HG02870 (cell line): Measurements from ENCODE around the gene CLIP1.
"Not testable (repeated sequence)": the region's sequence is repeated elsewhere in the genome, so short reads cannot be mapped to it uniquely, and the experiment has no call there.

Source experiments
- ATAC-seq: cut with Tn5 transposase; IDR thresholded peaks from one replicate; pipeline ENCODE4 v1.9.1; 2021; ENCODE audit warnings: mild to moderate bottlenecking, moderate library complexity; ENCODE audit not compliant: unreplicated experiment

The CLIP1 gene

DNA sequence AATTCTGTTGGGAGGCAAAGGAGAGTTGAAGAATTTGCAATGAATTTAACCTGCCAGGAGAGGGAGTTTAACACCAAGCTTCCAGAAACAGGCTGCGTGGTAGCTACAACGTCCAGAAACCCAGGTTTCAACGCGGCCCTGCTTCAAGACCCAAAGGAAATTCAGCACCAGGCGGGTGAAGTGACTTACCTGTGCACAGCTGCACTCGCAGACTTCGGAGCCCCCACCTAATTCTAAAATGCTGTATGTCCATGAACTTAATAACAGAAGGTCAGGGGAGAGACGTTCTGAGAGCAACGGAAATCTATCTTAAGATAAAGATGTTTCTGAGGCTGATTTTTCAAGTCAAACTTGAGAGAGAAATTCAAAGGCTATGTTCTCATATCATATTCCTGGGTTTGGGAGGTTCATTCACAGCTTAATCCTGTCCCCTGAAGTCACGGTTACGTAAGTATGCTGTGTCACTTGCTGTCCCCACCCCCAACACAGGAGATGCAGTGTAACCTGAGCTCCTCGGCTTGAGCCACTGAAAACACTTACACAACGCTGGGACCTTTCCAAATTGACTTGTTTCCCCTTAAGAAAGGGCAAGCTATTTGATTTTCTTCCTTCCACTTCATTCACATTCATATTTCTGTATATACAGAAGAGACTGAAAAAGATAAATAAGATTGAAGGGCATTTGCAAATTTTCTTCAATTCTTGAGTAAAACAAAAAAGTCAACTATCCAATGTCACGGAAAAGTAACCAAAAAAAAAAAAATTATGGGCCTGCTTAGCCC, 22.7 kb downstream of the CLIP1 start:
- no peak for ATAC-seq

DNA sequence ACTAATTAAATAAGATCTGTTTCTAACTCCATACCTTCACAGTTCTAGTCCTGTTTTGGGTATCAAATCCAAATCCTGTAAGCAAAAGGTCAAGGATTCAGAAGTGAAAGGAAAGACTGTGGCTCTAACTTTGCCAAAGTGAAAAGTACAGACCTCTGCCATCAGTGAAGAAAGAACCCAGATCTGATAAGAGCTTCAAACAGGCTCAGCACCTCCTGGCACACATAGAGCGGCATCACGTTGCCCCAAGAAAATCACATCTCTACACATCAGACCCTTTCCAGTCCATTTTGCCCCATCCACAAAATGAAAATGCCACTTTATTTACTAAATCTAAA, 23.2 kb downstream of the CLIP1 start:
- no peak for ATAC-seq

DNA sequence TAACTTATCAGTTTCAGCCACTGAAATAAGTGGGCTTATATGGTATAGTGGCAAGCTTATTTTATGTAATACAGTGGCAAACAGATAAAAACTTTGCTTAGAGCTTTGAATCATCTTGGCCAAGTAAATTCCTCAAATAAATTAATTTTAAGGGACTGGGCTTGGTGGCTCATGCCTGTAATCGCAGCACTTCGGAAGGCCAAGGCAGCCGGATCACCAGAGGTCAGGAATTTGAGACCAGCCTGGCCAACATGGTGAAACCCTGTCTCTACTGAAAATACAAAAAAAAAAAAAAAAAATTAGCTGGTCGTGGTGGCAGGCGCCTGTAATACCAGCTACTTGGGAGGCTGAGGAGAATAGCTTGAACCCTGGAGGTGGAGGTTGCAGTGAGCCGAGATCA, 24.5 kb downstream of the CLIP1 start:
- not testable (repeated sequence) for ATAC-seq

DNA sequence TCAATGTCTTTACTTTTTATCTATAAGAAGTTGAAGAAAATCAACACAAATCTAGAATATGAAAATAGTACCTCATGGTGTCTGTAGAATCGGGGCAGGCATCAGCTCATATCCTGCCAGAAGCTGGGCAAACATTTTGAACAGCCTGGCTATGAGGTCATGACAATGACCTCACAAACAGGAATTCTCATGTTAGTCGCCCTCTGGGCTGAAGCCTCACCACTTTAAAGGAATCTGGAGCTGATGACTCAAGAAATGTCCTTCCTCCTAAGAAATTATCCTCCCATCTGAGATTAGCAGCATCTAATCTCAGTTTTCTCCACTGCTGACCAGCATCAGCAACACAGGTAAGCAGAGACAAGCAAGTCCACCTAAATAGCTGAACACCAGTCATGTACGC, 27.1 kb downstream of the CLIP1 start:
- ATAC-seq, result no peak

DNA sequence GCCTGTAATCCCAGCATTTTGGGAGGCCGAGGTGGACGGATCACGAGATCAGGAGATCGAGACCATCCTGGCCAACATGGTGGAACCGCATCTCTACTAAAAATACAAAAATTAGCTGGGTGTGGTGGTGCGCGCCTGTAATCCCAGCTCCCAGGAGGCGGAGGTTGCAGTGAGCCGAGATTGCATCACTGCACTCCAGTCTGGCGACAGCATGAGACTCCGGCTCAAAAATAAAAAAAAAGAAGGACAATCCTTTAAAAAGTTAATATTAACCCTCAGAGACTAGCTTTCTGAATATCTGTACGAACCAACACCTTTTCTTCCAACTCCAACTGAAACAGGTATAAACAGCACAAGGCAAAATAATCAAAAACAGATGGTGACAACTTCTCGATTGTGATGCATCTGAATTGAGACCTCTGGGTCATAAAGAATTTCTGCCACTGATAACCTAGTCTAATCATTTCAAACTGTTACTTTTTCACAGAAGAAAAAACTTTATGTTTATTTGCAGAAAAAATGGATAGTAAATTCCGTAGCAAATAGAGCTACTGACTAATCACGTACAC, 27.8 kb downstream of the CLIP1 start:
- ATAC-seq, result no peak

DNA sequence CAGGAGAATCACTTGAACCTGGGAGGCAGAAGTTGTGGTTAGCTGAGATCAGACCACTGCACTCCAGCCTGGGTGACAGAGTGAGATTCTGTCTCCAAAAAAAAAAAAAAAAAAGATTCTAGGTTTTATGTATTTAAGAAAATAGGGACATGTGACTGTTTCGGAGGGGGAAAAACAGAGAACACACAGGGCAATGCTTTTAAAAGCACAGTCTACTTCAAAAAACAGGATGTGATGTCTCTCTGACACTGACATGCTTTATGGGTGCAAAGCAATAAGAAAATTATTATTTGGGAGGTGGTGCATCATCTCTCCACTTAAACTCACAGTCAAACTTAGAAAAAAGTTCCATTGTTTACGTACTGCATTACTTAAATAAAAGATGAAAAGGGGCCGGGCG, 28.7 kb downstream of the CLIP1 start:
- ATAC-seq, result no peak

DNA sequence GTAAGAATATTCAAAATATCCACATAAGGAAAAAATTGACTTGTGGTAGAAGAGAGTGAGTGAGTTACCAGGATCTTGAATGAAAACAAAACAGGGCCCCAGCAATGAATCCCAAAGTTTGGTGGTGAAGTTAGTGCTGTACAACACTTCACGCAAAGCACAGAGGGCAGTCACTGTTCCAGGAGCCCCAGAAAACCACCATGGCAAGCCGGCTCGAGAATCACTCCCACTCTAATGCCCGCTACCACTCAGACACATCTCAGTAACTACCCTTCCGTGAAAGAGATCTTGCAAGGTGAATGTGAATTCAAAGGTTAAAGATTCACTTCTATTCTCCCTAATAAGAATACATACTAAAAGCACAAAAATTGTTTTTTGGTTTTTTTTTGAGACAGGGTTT, 30.1 kb downstream of the CLIP1 start:
- no peak for ATAC-seq

DNA sequence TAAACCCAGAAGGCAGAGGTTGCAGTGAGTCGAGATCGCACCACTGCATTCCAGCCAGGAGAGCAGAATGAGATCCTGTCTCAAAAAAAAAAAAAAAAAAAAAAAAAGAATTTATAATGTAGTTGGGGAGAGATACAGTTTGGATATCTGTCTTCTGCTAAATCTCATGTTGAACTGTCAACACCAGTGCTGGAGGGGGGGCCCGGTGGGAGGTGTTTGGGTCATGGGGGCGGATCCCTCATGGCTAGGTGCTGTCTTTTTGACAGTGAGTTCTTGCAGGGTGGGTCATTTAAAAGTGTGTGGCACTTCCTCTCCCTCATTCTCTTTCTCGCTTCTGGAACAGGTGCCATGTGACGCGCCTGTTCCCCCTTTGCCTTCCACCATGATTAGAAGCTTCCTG, 32.8 kb downstream of the CLIP1 start:
- no peak for ATAC-seq

DNA sequence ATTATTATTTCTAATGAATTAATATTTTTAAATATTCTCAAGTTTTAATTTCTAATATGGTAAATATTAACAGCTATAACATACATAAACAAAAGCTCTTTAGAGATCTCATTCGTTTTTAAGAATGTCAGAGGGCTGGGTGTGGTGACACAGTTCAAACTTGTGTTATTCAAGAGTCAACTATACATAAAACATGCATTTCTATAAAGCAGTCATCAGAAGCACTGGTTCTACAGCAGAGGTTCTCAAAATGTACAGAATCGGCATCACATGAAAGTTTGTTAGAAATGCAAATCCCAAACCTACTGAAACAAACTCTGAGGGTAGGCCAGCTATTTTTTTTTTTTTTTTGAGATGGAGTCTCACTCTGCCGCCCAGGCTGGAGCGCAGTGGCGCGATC, 34.6 kb downstream of the CLIP1 start:
- no peak for ATAC-seq

DNA sequence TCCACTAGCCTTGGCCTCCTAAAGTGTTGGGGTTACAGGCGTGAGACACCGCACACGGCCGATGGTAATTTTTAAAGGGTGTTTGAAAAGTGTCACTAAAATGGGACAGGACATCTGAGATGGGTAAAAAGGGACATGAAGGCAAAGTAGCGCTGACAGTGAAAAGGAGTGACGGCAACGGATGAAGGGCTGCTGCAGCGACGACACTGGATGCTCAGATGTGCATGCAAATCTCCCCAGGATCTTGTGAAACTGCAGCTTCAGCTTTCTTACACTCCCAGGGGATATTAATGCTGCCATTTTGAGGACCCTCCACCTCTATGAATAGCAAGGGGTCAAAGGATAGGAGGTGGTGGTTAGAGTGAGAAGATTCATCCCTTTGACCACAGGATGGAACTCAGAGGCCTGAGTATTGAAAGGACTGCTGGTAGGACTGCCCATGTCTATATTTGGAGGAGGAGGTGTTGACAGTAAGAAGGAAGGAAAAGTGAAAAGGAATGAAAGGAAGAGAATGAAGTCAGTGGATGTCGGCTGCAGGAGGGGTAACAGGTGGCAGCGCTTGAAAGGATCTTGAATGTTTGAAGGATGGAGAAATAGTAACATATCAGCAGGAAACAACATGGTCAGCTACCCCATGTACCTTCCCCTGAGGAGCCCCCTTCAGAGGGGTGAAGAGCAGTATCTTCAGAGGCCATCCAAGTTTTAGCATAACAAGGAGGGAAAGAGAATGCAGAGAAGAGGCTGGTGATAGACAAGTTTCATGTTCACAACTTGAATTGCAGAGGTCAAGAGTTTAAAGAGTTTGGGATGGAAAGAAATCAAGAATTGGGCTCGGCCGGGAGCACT, 37.1 kb downstream of the CLIP1 start:
- ATAC-seq, result no peak

DNA sequence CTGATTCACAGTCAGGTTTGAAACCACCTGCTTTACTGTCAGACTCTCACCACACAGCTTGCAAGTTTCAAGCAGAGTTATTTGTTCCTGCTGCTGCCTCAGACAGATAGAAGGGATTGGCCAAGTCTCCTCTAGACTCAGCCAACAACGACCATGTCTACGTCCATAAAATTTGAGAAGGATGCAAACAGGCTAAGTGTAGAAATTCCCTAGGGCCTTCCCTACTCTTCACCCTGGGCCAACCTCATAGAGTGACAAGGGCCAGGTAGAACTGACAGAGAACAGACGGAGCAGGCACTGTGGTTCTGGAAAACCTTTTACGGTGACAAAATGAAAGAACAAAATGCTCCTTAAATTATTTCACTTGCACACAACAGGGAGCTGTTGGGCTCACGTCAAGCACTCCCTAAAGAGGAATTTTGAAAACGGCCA, 39.5 kb downstream of the CLIP1 start:
- no peak for ATAC-seq

DNA sequence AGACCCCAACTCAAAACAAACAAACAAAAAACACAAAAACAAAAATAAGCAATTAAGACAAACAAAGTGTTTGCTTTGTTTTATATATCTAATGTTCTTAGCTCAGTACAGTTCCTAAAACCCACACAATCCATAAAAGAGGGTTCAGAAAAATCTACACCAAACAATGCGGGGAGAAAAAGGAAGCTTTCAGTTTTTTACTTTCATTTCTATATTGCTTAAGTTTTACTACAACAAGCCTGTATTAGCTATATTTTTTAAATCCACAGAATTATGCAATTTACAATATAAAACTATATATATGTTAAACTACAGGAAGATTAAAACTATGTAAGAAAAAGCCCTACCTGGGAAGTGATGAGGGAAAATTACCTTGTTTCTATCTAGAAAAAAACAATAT, 41.4 kb downstream of the CLIP1 start:
- no peak for ATAC-seq

DNA sequence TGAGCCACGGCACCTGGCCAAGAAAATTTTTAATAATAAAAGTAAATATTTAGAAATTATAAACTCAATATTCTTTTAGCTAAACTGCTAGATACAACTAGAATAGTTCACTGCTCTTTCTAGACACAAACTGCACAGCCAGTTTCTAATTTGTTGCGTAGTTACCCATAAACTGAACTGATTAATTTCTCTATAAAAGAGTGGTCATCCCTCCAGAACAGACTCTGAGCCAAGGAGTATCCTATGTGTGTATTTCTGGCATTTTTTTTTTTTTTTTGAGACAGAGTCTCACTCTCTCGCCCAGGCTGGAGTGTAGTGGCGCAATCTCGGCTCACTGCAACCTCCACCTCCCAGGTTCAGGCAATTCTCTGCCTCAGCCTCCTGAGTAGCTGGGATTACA, 45.7 kb downstream of the CLIP1 start:
- not testable (repeated sequence) for ATAC-seq

DNA sequence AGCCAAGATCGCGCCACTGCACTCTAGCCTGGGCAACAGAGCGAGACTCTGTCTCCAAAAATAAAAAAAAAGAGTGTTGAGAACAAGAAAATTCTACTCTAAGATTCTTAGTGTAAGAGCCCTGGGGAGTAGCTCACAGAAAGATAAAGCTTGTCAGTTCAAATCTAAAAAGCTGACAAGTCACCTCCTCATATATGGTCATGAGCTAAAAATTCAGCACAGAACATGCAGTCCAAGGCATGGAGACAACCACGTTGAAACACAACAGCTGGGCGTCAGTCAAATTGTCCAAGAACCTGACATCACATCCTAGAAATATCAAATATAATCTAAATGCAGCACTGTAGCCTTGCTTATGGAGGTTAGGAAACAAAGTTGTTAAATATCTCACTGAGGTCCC, 47.8 kb downstream of the CLIP1 start:
- no peak for ATAC-seq

DNA sequence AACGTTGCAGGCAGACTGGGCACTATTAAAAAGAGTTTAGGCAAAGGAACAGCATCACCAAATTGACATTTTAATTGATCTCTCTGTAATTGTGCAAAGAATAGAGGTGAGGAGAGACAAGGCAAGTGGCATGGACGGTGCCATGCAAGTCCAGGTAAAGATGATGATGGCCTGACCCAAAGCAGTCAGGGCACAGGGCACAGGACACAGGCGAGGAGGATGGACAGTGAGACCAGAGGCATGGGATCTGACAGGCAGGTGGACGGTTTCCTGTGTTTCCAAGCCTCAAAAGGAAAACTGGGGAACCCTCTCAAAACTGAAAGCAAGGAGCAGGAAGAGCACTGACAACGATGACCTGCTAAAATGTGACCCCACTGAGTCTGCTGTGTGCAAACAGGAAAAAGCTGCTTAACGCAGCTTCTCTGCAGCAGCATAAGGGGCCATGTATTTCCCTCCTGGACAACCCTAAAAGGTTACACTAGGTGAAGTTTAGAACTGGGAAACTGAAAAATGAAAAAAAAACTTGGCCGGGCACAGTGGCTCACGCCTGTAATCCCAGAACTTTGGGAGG, 50.9 kb downstream of the CLIP1 start:
- ATAC-seq, result no peak

DNA sequence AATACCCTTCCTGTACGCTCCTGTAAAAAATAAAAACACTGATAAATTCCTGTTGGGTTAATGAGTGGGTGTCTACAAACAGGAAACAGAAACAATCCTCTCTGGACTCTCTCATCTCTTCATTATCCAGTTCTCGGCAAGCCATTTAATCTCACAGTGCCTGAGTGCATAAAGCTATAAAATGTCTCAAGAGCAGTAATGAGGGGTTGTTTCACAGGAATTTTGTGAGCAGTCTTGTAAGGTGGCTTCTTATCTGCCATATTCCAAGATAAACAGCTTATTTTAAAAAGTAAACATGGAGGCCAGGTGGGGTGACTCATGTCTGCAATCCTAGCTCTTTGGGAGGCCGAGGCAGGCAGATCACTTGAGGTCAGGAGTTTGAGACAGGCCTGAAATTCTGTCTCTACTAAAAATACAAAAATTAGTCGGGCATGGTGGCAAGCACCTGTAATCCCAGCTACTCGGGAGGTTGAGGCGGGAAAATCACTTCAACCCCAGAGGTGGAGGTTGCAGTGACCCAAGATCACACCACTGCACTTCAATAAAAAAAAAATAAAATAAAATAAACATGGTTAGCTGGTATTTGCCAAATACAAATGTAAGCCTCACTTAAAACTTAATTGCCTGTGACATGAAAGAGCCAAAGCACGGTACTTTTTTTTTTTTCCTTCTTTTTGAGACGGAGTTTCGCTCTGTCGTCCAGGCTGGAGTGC, 54.0 kb downstream of the CLIP1 start:
- no peak for ATAC-seq

DNA sequence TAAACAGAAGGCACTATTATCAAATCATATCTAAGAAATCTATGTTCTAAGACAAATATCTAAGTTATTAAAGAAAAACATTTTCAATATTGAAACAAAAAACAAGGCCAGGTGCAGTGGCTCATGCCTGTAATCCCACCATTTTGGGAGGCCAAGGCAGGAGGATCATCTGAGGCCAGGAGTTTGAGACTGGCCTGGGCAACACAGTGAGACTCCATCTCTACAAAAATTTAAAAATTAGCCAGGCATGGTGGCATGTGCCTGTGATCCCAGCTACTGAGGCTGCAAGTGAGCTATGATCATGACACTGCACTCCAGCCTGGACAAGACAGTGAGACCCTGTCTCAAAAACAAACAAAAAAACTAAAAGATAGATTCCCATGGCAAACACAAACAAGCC, 54.8 kb downstream of the CLIP1 start:
- not testable (repeated sequence) for ATAC-seq

DNA sequence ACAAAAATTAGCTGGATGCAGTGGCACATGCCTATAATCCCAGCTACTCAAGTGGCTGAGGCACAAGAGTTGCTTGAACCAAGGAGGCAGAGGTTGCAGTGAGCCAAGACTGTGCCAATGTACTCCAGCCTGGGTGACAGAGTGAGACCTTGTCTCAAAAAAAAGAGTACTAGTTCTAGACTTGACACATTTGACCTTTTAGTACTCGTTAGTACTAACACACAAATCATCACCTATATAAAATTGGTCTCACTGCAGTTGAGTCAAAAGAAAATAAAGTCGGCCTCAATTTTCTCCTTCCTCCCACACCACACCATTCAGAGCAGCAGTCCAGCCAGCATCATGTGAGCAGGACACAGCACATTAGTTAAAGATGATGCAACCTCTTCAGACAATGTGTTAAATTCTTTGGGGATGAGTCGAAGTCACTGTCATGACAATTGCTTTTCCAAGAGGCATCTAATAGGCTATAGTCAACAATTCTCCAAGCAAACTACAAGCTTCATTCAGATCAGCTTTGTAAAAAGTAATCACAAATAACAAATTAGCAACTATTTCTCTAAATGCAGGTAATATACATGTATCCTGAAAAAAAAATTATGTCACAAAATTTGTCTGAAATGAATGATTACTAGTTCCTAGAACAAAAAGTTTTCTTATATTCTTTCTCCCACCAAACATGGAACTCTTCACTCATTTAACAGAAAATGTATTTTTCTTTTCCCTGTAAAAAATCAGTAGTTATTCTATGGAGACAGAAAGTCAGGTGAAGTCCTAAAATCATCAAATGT, 55.6 kb downstream of the CLIP1 start:
- ATAC-seq, result no peak

DNA sequence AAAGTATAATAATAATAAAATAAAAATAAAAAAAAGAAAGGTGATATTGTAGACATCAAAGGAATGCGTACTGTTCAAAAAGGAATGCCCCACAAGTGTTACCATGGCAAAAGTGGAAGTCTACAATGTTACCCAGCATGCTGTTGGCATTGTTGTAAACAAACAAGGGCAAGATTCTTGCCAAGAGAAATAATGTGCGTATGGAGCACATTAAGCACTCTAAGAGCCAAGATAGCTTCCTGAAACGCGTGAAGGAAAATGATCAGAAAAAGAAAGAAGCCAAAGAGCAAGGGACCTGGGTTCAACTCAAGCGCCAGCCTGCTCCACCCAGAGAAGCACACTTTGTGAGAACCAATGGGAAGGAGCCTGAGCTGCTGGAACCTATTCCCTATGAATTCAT, 57.2 kb downstream of the CLIP1 start:
- not testable (repeated sequence) for ATAC-seq

DNA sequence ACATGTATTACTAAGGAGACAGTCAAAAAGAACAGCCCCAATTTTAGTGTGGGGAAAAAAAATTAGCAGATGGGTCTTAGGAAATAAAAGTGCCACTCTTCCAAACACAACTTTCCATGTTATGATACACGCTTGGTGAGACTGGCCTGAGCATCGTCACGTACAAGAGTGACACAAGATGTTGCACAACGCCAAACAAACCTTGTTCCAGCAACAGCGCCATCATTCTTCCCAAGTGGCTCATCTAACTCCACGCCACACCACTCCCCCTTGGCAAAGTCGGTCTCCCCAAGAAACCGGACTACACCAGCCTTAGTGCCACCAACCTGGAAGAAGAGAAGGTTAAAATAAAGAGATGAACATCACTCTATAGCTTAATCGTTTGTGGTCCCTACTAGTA, 58.7 kb downstream of the CLIP1 start:
- no peak for ATAC-seq
